GM12874 (cell line): ENCODE measurements around the gene CNTN4.

Source experiments
- CTCF ChIP-seq: IDR thresholded peaks from 2 replicates; pipeline ENCODE4 v1.5.1; 2011; ENCODE audit warnings: low read depth, mild to moderate bottlenecking, control low read depth, low read length, moderate library complexity; ENCODE audit not compliant: insufficient read depth

CNTN4 gene

GRCh38 chr3:2536575-2536974, 437.9 kb downstream of the CNTN4 start:
- TF ChIP-seq CTCF: no peak

- TF ChIP-seq CTCF: no peak
Observed at GRCh38 chr3:2540115-2540514, 441.4 kb downstream of the CNTN4 start.

DNA sequence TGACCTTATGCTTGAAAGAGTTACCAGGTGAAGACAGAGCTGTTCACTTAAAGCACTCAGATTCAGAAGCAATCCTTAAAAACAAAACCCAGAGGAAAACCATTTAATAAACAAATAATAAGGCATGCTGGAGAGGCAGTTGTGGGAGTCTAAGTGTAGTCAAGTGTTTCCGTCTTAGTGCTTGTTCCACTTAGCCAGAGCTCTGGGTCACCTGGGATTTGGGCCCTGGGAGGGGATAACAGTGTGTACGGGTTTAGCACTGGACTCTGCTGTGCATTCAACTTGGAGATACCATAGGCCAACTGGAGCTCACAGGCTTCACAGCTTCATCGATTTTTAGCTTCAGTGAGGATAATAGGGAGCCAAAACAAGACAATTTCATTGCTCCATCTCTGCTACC, 444.6 kb downstream of the CNTN4 start:
- TF ChIP-seq CTCF: no peak

DNA sequence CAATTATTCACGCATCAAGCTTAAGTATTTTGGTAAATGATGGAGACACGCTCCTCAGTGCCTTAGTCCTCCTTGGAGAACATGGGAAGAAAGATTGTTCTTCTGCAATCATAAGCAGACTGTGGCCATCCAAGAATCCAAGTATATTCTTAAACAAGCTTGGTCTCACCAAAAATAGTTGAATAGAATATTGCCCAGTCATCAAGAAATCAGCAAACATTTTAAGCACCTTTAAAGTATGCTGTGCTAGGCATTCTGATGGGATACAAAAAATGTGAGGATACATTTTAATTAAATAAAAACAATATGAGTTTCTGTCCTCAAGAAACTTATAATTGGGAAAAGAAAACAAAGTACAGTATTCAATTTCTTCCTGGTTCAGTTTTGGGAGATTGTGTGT, 445.5 kb downstream of the CNTN4 start:
- no peak for TF ChIP-seq CTCF

GRCh38 chr3:2544718-2545117, 446.1 kb downstream of the CNTN4 start:
- TF ChIP-seq CTCF: no peak

DNA sequence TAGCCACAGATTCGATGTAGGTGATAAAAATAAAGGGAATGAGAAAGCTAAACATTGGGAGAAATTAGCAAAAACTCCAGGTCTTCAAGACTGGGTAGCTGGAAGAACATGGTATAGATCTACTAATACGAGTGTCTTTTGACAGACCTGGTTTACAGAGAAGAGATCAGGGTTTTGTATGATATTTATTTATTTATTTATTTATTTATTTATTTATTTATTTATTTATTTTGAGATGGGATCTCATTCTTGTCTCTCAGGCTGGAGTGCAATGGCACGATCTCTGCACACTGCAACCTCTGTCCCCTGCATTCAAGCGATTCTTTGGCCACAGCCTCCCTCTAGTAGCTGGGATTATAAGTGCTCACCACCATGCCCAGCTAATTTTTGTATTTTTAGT, 448.4 kb downstream of the CNTN4 start:
- no peak for TF ChIP-seq CTCF

- TF ChIP-seq CTCF: no peak
Observed at GRCh38 chr3:2554656-2555055, 456.0 kb downstream of the CNTN4 start.

DNA sequence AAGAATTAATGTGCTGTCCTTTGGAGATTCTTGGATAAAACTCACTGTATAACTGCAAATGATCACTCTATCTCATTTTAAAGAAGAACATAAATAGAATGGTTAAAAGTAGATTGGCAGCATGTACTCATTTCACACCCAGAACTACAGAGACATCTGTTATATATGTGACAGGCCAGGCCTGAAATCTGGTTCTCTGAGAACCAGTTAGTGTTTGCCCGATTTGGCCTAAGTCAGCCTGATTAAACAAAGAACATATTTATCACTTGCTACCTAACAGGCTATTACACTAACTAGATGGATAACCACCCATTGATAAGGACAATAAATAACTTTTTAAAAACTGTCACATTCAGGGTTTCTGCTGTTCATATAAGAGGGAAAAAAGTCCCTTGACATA, 460.1 kb downstream of the CNTN4 start:
- TF ChIP-seq CTCF: no peak
